ENCODE measurements around the gene PRICKLE2.

PRICKLE2 gene

GRCh38 chr3:64053117-64053516 is 172.1 kb downstream of the PRICKLE2 start:
- no peak for DNase-seq (ENCODE audit: low read depth in 3 of 3, low spot score in 1 of 3)

GRCh38 chr3:64049832-64050231 is 175.4 kb downstream of the PRICKLE2 start:
- DNase-seq (ENCODE audit: low read depth in 3 of 3, low spot score in 1 of 3) = no peak

GRCh38 chr3:64049136-64049535 is 176.1 kb downstream of the PRICKLE2 start:
- DNase-seq (ENCODE audit: low read depth in 3 of 3, low spot score in 1 of 3) = no peak

- DNase-seq (ENCODE audit: low read depth in 3 of 3, low spot score in 1 of 3) = no peak
Observed at GRCh38 chr3:64048631-64049061, 176.6 kb downstream of the PRICKLE2 start.

GRCh38 chr3:64047787-64048186 is 177.5 kb downstream of the PRICKLE2 start:
- DNase-seq (ENCODE audit: low read depth in 3 of 3, low spot score in 1 of 3) = no peak

GRCh38 chr3:64046996-64047594 is 178.2 kb downstream of the PRICKLE2 start:
- DNase-seq (ENCODE audit: low read depth in 3 of 3, low spot score in 1 of 3) = no peak

GRCh38 chr3:64046592-64046991 is 178.7 kb downstream of the PRICKLE2 start:
- DNase-seq (ENCODE audit: low read depth in 3 of 3, low spot score in 1 of 3) = no peak

GRCh38 chr3:64042952-64043351 is 182.3 kb downstream of the PRICKLE2 start:
- DNase-seq (ENCODE audit: low read depth in 3 of 3, low spot score in 1 of 3) = no peak

Data from stimulated activated CD4-positive, alpha-beta T cell treated with anti-CD3 and anti-CD28 coated beads, TNF-alpha, amount 100 ng/mL, for 1 hour (primary cell).